Measurements from ENCODE around the gene PKP2.

DNA sequence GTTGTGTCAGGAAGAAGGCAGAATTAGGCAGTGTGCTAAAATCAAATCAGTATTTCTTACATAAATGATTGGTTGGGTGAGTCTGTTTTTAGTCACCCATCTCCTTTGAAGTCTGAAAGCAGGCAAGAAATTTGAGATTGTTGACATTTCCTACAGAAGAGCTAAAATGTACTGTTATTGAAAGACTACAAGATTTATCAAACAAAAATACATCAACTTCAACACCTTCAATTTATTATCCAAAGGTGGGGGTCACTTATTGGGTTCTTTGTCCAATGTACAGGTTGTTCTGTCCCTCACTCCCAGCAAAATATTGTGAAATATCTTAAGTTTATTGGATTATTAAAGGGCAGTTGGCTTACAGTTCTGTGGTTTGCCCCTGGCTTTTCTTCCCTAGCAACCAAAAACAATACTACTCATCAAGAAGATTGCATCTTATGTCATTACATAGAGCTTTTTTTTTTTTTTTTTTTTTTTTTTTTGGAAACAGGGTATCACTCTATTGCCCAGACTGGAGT, 20.6 kb upstream of the PKP2 start:
- TF ChIP-seq MAFK (IDR thresholded peaks at IDR 0.05; ENCODE audit: low read depth, low read length), result no peak
- no peak for TF ChIP-seq CEBPB (IDR thresholded peaks at IDR 0.05; ENCODE audit: low read depth, low read length)
- no peak for TF ChIP-seq CTCF (conservative IDR thresholded peaks at IDR 0.05; ENCODE audit: low read depth, low read length)
- no peak for TF ChIP-seq MXI1 (IDR thresholded peaks at IDR 0.05; ENCODE audit: borderline replicate concordance, low read depth, low read length)
- no peak for TF ChIP-seq POLR2A (IDR thresholded peaks at IDR 0.05; ENCODE audit: low read depth, low read length)
- no peak for TF ChIP-seq CHD1 (IDR thresholded peaks at IDR 0.05; ENCODE audit: low read depth, low read length)
- TF ChIP-seq MAZ (IDR thresholded peaks at IDR 0.05; ENCODE audit: borderline replicate concordance, low read depth, low read length), result no peak
- TF ChIP-seq USF2 (IDR thresholded peaks at IDR 0.05; ENCODE audit: low read depth, low read length), result no peak
- no peak for TF ChIP-seq FOS (IDR thresholded peaks at IDR 0.05; ENCODE audit: low read depth, low read length)
- TF ChIP-seq NFE2L2 (IDR thresholded peaks at IDR 0.05; ENCODE audit: low read depth, low read length), result no peak
- TF ChIP-seq RAD21 (IDR thresholded peaks at IDR 0.05; ENCODE audit: low read length), result no peak
